Colon (tissue), 2 donors: Measurements from ENCODE around the gene BCKDK.
"Not testable (repeated sequence)": the region's sequence is repeated elsewhere in the genome, so short reads cannot be mapped to it uniquely, and the experiment has no call there.

Experiments used
- FAIRE-seq: peaks from 2 replicates; lab custom pipeline; 2012; peaks lifted over from hg19 to GRCh38; lab: Jason Lieb, UNC
- donor health status: control.
- donor health status: control.

Gene BCKDK

DNA sequence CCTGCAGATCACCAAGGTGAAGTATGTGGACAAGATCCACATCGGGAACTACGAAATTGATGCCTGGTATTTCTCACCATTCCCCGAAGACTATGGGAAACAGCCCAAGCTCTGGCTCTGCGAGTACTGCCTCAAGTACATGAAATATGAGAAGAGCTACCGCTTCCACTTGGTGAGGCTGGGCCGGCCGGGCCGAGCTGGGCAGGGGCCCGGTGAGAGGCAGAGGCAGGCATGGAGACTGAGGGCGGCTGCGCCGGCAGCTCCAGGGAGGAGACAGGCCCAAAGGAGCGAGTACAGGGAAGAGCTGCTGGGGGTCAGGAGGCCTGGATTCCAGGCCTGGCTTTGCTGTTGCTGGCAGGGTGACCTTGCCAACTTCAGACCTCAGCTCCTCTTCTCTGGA lies 19.0 kb downstream of the BCKDK start:
- FAIRE-seq: no peak

DNA sequence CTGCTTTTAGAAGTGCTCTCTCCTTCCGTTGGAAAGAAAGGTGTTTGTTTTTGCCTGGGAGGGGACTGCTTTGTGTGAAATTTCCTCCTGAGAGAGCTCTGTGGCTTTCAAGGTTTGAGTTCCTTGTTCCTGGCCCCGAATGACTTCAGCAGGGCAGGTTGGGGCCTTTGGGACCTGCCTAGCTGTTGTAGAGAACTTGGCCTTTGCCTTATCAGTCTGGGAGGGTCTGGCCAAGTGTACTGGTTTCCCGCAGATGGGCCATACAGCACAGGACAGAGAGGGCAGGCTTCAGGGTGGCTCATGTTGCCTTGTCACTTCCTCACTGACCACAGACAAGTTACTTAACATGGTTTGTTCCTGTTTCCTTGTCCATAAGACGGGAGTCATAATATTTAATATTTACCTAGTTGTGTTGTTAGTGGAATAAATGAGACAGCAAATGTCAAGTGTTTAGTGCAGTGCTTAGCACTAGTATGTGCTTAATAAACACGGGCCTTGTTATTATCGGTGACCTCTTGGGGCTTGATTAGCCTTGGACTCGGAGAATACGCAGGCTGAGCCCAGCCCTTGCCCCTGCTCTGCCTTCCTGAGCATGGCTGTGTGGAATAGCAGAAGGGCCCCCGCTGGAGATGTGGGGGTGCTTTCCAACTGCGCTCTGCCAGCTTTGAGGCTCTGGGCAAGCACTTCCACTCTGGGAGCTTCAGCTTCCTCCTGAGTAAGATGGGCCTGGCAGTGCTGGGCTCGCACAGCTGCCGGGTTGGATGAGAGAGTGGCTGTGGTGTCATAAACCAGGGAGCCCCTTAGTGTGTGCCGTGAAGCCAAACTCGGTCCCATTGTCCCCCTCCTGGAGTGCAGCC lies 20.8 kb downstream of the BCKDK start:
- FAIRE-seq: no peak

DNA sequence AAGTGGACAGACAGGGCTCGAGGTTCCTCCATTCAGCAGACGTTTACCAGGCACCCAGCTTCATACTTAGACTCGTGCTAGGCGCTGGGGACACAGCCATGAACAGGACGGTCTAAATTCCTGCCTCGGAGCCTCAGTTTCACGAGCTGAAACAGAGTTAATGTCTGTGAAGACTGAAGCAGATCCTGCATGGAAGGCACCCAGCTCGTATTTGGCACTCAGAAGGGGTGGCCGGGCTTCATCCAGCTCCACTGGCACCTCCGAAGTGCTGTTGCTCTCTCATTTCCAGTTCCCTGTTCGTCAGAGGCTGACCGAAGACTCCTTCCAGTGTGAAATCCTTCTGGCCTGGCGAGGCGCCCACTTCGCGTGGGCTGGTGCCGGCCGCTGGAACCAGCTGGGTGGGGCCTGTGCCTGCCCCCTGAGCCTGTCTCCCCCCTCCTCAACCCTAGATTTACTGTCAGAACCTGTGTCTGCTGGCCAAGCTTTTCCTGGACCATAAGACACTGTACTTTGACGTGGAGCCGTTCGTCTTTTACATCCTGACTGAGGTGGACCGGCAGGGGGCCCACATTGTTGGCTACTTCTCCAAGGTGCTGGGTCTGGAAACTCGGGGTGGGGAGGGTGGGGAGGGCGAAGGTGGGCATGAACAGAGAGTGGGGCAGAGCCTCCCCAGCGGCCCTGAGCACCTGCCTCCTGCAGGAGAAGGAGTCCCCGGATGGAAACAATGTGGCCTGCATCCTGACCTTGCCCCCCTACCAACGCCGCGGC lies 21.6 kb downstream of the BCKDK start:
- FAIRE-seq: no peak

DNA sequence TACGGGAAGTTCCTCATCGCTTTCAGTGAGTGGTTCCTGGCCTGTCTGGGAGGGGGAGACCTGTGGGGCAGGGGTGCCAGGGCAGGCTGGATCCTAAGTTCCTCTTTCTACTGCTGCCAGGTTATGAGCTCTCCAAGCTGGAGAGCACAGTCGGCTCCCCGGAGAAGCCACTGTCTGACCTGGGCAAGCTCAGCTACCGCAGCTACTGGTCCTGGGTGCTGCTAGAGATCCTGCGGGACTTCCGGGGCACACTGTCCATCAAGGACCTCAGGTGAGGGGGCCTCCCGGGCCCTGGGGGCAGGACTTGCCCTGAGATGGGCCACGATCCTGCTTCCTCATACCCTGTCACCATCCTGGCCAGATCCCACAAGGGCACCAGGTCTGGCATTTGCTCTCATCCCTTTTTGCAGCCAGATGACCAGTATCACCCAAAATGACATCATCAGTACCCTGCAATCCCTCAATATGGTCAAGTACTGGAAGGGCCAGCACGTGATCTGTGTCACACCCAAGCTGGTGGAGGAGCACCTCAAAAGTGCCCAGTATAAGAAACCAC lies 22.2 kb downstream of the BCKDK start:
- no peak for FAIRE-seq

DNA sequence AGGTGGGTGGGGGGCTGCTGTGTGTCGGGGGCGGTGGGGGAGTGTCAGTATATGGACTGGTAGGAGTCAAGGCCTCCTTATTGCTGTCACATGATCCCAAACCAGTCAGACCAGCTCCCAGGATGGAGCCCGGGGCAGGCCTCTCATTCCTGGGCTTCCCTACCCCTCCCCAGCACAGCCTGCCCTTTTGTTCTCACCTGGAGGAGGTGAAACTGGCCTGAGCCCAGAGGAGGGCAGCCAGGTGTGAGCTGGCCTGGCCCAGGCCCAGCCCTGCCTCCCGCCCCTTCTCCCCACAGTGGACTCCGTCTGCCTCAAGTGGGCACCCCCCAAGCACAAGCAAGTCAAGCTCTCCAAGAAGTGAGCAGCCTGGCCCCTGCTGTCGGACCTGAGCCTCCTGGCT lies 22.7 kb downstream of the BCKDK start:
- no peak for FAIRE-seq

DNA sequence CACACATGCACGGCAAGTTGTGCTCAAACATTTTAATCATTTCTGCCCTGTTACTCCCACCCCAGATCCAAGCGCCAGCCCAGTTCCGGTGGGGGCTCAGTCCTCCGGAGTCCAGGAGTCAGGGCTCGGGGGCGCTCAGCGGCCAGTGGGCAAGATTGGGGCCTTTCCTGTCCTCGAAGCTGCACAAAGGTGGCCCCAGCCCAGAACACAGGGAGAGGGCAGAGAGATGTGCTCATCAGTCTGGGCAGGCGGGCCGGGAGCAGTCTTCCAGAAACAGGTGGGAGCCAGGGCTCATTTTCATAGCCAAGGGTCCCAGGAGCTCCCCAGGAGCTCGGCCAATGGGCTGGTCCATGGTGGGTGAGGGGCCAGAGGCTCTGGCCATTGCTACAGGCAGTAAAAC lies 23.2 kb downstream of the BCKDK start:
- FAIRE-seq: no peak

DNA sequence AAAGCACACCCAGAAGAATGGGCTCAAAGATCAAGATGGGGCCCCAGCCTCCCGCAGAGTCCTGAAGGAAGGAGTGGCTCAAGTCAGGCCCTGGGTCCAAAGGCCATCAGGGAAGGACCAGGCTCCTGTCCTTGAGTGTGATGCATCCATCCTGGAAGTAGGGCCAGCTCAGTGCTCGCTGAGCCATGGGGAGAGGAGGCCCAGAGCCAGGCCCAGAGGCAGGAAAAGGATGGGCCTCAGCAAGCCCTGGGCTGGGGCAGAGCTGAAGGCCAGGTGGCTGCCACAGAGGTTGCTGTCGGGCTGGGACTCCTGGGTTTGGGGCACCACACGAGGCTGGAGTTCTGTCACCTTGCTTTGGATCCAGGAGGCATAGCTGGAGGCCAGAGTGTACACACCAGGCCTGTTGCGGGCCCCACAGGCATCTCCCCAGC lies 23.7 kb downstream of the BCKDK start:
- no peak for FAIRE-seq

DNA sequence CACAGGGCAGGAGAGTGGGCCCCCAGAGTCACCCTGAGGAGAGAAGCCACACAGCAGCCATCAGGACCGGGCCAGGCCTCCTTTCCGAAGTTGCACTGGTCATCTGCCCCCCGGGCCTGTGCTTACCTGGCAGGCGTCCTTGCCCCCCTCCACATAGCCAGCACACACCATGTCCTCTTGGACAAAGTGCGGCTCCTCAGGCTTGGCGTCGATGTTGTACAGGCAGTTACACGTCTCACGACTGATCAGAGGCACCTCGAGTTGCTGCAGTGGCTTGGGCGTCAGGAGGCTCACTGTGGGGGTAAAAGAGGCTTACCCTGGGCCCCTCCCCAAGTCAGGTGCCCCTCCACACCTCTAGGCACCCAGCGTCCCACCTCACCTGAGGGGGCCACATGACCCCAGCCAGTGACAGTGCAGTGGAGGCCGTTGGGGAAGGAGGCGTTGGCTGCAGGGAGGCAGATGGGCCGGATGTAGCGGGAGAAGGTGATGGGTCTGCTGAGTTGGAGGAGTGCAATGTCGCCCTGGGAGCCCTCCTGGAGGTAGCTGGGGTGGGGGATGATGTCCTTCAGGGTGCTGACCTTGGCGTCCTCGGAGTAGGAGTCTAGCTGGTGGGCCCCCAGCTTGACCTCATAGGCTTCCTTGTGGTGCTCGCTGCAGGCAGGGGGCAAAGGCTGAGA lies 24.3 kb downstream of the BCKDK start:
- FAIRE-seq: no peak

DNA sequence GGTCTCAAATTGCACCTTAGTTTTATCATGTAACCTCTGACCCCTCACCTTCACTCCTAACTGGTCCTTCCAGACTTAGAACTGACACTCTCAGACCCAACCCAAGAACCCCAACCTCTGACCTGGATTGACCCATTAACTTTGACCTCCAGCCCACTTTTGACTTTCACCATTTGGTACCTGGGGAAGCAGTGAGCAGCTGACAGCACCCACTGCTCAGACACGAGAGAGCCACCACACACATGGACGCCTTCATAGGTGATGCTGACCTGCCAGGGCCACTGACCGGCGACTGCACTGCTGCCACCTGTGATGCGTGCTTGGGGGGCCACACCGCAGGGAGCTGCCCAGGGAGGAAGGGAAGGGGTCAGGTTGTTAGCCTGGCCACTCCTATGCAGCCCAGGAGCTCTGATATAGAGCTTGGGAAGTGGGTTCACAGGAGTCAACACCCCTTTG lies 24.9 kb downstream of the BCKDK start:
- FAIRE-seq: no peak

DNA sequence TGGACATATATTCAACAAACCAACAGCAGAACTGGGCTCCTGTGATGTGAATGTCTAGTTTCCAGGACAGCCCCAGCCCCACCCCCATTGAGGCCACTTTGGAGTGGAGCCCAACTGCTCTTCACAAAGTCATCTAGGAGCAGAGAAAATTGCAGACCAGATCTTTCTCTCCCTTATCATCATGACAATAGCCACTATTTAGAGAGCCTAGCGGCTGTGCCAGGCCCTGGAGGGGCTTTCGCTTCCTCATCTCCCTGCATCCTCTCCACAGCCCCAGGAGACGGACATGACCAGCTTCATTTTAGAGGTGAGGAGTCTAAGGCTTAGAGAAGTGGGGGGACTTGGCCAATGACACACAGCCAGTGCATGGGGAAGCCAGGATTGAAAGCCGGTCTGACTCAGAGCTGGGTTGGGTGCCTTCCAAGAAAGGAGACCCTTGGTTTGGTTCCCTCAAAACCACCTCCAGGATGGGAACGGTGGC lies 25.9 kb downstream of the BCKDK start:
- FAIRE-seq: no peak

DNA sequence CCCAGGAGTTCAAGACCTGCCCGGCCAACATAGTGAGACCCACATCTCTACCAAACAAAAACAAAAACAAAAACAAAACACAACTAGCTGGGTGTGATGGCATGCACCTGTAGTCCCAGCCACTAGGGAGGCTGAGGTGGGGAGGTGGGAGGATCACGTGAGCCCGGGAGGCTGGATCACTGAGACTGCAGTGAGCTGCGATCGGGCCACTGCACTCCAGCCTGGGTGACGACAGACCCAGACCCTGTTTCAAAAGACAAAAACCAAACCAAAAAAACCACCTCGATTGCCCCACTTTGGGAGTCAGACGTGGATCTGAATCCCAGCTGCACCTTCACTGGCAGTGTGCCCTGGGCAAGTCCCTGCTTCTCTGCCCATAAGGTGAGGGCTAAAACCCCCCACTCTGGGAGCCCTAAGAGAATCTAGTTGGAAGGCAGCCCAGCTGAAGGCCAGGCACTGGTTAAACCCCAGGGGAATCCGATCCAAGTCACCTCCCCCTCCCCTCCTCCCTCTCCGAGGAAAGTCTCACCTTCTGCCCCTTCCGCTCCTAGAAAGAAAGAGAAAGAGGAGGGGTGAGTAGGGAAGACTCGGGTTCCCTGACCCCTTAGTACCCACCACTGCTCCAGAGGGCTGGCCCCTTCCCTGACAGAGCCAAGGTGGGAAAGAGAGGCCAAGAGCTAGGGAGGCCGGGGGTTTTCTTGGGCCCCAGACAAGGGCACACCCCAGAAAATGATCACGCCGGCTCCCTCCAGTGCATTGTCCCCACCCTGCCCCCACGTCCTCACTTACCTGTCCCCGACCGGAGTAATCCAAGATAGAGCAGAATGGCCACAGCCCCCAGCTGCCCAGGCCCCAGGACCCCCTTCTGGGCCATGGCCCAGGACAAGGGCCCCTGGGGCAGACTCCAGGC lies 26.7 kb downstream of the BCKDK start:
- no peak for FAIRE-seq

DNA sequence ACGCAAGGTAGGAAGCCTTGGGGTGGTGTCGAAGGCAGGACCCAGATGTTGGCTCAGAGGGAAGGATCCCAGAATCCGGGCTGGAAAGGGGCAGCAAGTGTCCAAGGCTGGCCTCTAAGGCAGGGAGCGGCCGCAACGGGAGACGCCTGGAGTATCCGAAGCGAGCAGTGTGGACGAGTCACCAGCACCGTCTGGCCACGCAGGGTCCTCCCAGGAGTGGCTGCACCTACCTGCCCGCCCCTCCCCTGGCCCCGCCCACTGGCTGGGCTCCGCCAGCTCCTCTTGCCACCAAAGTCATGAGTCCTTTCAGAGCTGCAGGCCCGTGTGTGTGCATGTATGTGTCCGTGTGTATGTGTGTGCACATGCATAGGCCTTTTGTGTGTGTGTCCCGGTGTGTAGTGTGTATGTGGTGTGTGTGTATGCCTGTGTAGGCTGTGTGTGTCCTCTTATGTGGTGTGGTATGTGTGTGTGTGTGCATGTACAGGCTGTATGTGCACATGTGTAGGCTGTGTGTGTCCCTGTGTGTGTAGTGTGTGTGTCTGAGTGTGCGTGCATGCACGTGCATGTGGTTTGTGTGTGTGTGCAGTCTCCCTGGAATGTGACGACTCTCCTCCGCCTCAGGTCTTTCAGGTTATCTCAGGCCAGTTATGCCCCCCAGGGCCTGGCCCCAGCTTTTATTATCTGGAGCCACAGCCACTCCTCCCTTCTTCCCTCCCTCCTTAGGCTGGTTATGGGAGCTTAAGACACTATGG lies 27.5 kb downstream of the BCKDK start, which contains the start of gene PRSS8:
PRSS8 (minus strand) TSS at position 193 of the 752 bp plus-strand sequence. CDS start 229 bp downstream, outside the sequence.
- FAIRE-seq: no peak

DNA sequence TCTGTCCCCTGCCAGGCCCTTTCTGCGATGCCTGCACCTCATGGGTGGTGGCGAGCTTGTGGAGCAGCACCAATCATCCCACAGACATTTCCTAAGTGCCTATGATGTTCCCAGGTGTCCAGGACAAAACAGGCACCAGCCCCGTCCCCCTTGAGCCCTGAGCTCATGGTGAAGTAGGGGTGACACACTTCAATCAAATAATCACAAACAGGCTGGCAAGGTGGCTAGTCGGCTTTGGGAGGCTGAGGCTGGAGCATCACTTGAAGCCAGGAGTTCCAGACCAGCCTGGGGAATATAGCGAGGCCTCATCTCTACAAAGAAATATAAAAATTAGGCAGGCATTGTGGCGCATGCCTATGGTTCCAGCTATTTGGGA lies 28.1 kb downstream of the BCKDK start:
- no peak for FAIRE-seq

DNA sequence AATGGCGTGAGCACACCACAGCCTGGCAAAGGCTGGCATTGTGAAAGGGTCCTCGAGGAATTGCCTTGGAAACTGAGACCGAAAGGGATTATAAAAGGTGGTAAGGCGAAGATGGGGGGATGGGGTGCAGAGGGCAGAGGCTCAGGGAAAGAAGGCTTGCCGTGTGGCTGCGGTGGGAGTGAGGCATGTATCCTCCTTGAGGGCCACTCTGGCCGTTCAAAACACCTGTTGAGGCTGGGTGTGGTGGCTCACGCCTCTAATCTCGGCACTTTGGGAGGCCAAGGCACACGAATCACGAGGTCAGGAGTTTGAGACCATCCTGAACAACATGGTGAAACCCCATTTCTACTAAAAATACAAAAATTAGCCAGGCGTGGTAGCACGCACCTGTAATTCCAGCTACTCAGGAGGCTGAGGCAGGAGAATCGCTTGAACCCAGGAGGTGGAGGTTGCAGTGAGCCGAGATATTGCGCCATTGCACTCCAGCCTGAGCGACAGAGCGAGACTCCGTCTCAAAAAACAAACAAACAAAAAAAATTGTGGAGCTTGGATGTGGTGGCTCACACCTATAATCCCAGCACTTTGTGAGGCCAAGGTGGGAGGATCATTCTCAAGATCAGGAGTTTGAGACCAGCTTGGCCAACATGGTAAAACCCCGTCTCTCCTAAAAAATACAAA lies 28.8 kb downstream of the BCKDK start:
- FAIRE-seq: not testable (repeated sequence)

DNA sequence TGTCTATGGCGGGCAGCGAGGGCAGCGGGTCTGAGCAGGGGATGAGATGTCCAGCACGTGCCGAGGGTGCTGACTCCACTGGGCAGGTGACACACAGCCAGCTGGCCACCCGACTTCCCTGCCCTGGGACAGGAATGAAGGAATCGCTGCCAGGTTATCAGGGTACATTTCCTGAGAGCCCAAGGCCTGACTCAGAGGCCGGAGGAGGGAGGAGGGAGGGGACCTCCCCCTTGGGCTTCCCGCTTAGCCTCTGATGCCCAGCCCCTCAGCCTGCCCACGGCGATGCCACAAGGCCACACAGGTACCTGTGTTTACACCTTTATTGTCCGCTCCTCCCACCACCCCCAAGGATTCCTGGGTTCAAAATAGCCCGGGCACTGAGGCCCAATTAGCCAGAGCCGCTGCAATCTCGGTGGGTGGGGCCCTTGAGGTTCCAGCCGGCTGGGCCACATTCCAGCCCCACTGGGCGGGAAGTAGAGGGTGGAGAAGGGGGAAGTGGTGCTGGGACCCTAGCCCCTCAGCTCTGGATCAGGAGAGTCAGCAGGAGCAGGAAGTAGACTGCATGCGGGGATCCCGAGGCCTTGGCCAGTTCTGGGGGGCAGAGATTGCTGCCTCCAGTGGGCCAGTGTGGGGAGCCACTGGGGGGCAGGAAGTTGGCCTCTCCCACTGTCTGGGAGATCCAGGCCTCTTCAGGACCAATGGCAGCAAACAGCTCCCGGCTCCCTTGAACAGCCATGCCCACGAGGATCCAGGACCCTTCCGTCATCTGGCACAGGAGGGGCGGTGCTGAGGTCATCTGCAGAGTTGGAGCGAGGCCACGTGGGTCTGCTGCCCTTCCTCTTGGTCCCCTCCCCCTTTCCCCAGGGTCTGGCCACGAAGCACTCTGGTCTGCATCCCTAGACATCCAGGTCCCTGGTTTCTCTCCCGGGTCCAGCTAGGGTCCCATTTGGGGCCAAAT lies 30.7 kb downstream of the BCKDK start:
- FAIRE-seq: no peak

DNA sequence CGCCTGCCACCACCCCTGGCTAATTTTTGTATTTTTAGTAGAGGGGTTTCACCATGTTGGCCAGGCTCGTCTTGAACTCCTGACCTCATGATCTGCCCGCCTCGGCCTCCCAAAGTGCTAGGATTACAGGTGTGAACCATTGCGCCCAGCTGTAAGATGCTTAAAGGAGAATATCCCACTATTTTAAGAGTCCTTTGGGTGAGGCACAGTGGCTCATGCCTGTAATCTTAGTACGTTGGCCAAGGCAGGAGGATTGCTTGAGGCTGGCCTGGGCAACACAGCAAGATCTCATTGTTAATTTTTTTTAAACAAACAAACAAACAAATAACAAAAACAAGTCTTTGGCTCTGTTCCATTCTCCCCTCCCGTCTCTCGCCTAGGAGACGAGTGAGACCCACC lies 32.9 kb downstream of the BCKDK start:
- not testable (repeated sequence) for FAIRE-seq

DNA sequence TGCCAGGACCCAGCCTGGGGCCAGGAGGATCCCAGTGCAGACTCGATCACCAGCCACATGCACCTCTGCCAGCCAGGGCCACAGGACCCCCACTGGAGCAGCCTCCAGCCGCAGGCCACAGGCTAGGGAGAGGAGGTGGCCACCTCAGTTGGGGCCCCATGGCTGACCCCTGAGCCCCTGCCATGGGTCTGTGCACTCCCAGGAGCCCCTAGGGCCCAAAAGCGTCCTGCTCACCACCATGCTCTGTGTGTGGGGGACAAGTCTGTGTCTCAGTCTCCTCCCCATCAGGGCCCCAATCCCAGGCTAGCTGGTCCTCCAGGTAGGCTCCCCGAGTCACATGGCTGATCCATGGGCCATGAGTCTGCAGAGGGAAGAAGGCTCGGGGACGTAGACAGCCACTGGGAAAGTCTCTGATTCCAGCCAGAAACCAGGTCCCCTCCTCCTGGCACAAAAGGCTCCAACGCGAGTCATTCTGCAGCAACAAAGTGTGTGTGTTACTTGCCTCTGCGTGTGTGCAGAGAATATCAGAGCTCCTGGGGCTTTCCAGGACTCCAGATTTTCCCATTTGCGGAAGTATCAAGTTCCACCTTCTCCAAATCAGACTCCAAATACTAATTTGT lies 33.4 kb downstream of the BCKDK start:
- FAIRE-seq: no peak
